ENCODE data around the gene LGMN. TPM values are rescaled to one million over a fixed set of nuclear protein-coding genes. Genes with fewer than 3 reads are reported as not detected.

LGMN gene
- total RNA-seq, 1 experiment from 2014 or later, result 37.2 TPM

GRCh38 chr14:92656306-92657081 lies 91.9 kb downstream of the LGMN start:
- ChIA-PET POLR2A (no interaction called here), CTCF (interaction anchor here (0.7 kb wide), 1 partner anchor 477 kb away, joined by 3 read pairs; no protein-coding TSS in a partner anchor)
- Histone ChIP-seq H3K4me1 (ENCODE audit: control insufficient read depth, insufficient read depth, low read length) (no peaks in the 10 kb centered on the region), H3K27me3 (ENCODE audit: control insufficient read depth, insufficient read depth, low read length) (no peaks in the 10 kb centered on the region), H3K27ac (ENCODE audit: low read length) (no peak overlapping the region), H3K36me3 (ENCODE audit: control insufficient read depth, insufficient read depth, low read length) (no peaks in the 10 kb centered on the region), H3K9me3 (ENCODE audit: control insufficient read depth, insufficient read depth, low read depth, low read length) (no peaks in the 10 kb centered on the region), H3K4me3 (ENCODE audit: low read depth in 2 of 2, low read length in 2 of 2) (no peak overlapping the region)
- TF ChIP-seq CTCF (IDR thresholded peaks at IDR 0.05) (no peak), TCF7L2 (IDR thresholded peaks at IDR 0.05; ENCODE audit: low read depth, low read length) (no peak), REST (IDR thresholded peaks at IDR 0.05; ENCODE audit: insufficient read depth in 1 of 2, low read depth in 2 of 2, low read length in 1 of 2) (no peak), POLR2AphosphoS5 (IDR thresholded peaks at IDR 0.05; ENCODE audit: low read depth, low read length) (no peak), SIN3A (IDR thresholded peaks at IDR 0.05; ENCODE audit: borderline replicate concordance, insufficient read depth, low read depth, low read length) (no peak)
- BruUV-seq (replicated peaks), result no TSS peak
- in situ Hi-C loops (cut with HindIII; ENCODE audit: low pct_unique_long_range_greater_than_20kb, low sequenced_read_pairs), result no loop called here
- ATAC-seq, result no peak
- intact Hi-C loops (cut with micrococcal nuclease; ENCODE audit: unreplicated experiment), result no loop called here
- DNase-seq (ENCODE audit: low read depth, low spot score), result no peak

GRCh38 chr14:92655419-92656201 lies 92.8 kb downstream of the LGMN start:
- CTCF ChIA-PET, result no interaction called here
- intact Hi-C loops (cut with micrococcal nuclease; ENCODE audit: unreplicated experiment), result no loop called here
- Histone ChIP-seq H3K27ac (ENCODE audit: low read length) (no peak overlapping the region), H3K9me3 (ENCODE audit: control insufficient read depth, insufficient read depth, low read depth, low read length) (no peaks in the 10 kb centered on the region), H3K27me3 (ENCODE audit: control insufficient read depth, insufficient read depth, low read length) (no peaks in the 10 kb centered on the region), H3K4me3 (ENCODE audit: low read depth in 2 of 2, low read length in 2 of 2) (no peak overlapping the region), H3K36me3 (ENCODE audit: control insufficient read depth, insufficient read depth, low read length) (no peaks in the 10 kb centered on the region), H3K4me1 (ENCODE audit: control insufficient read depth, insufficient read depth, low read length) (no peaks in the 10 kb centered on the region)
- TF ChIP-seq SIN3A (IDR thresholded peaks at IDR 0.05; ENCODE audit: borderline replicate concordance, insufficient read depth, low read depth, low read length) (no peak), CTCF (IDR thresholded peaks at IDR 0.05) (no peak), POLR2AphosphoS5 (IDR thresholded peaks at IDR 0.05; ENCODE audit: low read depth, low read length) (no peak), TCF7L2 (IDR thresholded peaks at IDR 0.05; ENCODE audit: low read depth, low read length) (no peak)
- ATAC-seq (no peak), DNase-seq (ENCODE audit: low read depth, low spot score) (no peak)
- POLR2A ChIA-PET, result no interaction called here
- in situ Hi-C loops (cut with HindIII; ENCODE audit: low pct_unique_long_range_greater_than_20kb, low sequenced_read_pairs), result no loop called here
- no TSS peak for BruUV-seq (replicated peaks)

Data from Panc1 (cell line).